NCI-H774 (cell line): ENCODE data around the gene DSCAM.
"Not testable (repeated sequence)": the region's sequence is repeated elsewhere in the genome, so short reads cannot be mapped to it uniquely, and the experiment has no call there.

Source experiments
- DNase-seq: peaks from one replicate; lab custom pipeline; 2025; lab: John Stamatoyannopoulos, UW

Gene DSCAM

GRCh38 chr21:40250514-40251294 lies 596.3 kb downstream of the DSCAM start:
- DNase-seq = no peak

GRCh38 chr21:40244981-40245380 lies 602.0 kb downstream of the DSCAM start:
- DNase-seq = no peak

- DNase-seq = no peak
Measured at GRCh38 chr21:40243685-40244084, 603.3 kb downstream of the DSCAM start.

GRCh38 chr21:40242586-40243265 lies 604.2 kb downstream of the DSCAM start:
- no peak for DNase-seq

GRCh38 chr21:40235528-40235927 lies 611.4 kb downstream of the DSCAM start:
- DNase-seq = no peak

- DNase-seq = no peak
Measured at GRCh38 chr21:40231979-40232378, 615.0 kb downstream of the DSCAM start.

GRCh38 chr21:40227096-40227495 lies 619.9 kb downstream of the DSCAM start:
- no peak for DNase-seq

- DNase-seq = no peak
Measured at GRCh38 chr21:40215941-40216340, 631.0 kb downstream of the DSCAM start.

- DNase-seq = no peak
Measured at GRCh38 chr21:40210251-40210650, 636.7 kb downstream of the DSCAM start.

GRCh38 chr21:40208948-40209345 lies 638.0 kb downstream of the DSCAM start:
- no peak for DNase-seq

- no peak for DNase-seq
Measured at GRCh38 chr21:40208206-40208947, 638.6 kb downstream of the DSCAM start.

- no peak for DNase-seq
Measured at GRCh38 chr21:40200946-40201345, 646.0 kb downstream of the DSCAM start.

GRCh38 chr21:40200126-40200525 lies 646.8 kb downstream of the DSCAM start:
- no peak for DNase-seq

GRCh38 chr21:40194185-40194980 lies 652.6 kb downstream of the DSCAM start:
- DNase-seq = no peak

GRCh38 chr21:40191616-40192015 lies 655.3 kb downstream of the DSCAM start:
- no peak for DNase-seq

- no peak for DNase-seq
Measured at GRCh38 chr21:40191196-40191595, 655.8 kb downstream of the DSCAM start.

- DNase-seq = no peak
Measured at GRCh38 chr21:40187946-40188654, 658.9 kb downstream of the DSCAM start.

GRCh38 chr21:40187244-40187643 lies 659.7 kb downstream of the DSCAM start:
- no peak for DNase-seq

GRCh38 chr21:40186045-40186444 lies 660.9 kb downstream of the DSCAM start:
- no peak for DNase-seq

- DNase-seq = no peak
Measured at GRCh38 chr21:40185208-40185607, 661.8 kb downstream of the DSCAM start.

- not testable (repeated sequence) for DNase-seq
Measured at GRCh38 chr21:40182491-40182890, 664.5 kb downstream of the DSCAM start.
